GOT3 (cell line): Measurements from ENCODE around the gene PRPH.
"Not testable (repeated sequence)": the region's sequence is repeated elsewhere in the genome, so short reads cannot be mapped to it uniquely, and the experiment has no call there.

ENCODE experiments used
- DNase-seq: peaks from one replicate; lab custom pipeline; 2025; ENCODE audit warnings: mixed read lengths; lab: John Stamatoyannopoulos, UW

Gene PRPH

DNA sequence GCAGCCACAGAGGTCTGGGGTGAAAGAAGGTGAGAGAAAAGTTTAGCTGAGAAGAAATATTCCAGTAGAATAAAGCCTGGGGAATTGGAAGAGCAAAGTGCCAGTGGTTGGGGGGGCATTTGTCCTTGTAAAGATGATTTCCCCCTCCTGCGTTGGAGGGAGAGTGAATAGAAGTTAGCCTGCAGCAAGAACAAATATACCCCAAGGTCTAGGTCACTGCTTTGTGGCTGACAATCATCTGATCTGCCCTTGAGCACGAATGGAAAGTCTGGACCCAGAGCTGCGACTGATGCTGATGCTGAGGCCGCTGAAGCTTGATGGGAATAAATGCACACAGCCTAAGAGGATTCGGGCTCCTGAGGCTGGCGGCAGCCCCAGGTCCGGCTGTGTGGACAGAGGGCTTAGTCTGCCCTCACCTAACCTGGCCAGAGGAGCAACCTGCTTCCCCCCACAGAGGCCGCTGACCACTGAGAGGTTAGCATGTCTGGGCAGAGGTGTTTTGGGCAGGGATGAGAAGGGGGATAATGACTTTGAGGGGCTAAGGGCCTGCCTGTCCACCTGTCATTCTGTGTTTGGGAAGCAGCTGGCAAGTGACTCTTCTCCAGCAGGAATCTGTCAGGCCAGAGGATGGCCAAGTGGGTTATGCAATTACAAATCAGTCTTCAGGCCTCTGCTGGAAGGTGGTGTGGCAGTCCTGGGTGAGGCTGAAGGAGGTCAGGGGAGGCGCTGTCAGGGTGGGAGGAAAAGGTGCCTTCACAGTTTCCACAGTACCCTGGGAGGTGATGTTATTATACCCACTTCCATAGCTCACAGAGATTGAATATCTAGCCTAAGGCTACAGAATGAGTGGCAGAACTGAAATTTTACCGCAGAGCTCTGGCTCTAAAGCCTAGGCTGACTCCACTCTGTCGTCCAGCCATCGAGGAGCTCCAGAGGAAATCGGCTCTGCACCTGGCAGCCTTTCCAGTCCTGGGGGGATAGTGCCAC lies 18.4 kb upstream of the PRPH start:
- no peak for DNase-seq

DNA sequence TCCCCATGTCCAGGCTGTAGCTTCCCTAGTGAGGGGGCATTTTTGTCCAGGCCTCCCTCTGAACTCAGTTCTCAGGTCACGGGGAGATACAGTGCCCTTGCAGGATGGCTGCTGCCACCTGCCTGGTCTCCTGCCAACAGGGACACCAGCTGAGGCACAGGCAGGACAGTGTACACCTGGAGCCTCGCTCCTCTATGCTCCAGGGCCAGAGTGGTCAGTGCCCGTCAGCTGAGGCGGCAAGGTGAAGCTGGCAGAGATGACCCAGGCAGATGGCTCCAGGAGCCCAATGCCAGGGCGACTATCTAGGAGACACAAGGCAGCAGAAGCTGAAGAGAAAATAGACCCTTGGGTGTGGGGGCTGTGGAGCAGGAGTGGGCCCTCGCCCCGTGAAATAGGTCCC lies 17.5 kb upstream of the PRPH start:
- no peak for DNase-seq

DNA sequence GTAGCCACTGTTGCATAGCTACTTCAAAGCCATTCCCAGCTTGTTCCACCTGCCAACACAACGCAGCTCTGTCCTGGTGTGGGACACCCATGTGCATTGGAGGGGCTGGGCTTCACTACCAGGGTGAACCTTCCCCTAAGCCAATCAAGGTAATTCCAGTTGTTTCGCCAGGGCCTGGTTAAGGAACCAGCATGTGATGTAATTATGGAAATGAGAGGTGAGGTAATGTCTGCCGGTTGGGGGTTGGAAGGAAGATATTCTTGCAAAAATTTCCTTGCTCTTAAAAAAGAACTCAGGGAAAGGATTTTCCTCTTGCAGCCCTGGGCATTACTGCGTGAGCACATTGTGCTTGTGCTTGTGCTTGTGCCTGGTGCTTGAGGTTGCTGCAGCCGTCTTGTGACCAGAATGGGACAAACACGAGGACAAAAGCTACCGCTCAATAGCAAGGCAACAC lies 15.2 kb upstream of the PRPH start:
- no peak for DNase-seq

DNA sequence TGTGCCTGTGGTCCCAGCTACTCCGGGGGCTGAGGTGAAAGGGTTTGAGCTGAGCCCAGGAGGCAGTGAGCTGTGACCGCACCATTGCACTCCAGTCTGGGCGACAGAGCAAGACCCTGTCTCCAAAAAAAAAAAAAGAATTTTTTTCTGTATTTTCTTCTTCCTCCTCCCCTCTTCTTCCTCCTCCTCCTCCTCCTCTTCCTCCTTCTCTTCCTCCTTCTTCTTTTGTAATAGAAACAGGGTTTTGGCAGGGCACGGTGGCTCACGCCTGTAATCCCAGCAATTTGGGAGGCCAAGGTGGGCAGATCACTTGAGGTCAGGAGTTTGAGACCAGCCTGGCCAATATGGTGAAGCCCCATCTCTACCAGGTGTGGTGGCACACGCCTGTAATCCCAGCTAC lies 14.4 kb upstream of the PRPH start:
- not testable (repeated sequence) for DNase-seq

DNA sequence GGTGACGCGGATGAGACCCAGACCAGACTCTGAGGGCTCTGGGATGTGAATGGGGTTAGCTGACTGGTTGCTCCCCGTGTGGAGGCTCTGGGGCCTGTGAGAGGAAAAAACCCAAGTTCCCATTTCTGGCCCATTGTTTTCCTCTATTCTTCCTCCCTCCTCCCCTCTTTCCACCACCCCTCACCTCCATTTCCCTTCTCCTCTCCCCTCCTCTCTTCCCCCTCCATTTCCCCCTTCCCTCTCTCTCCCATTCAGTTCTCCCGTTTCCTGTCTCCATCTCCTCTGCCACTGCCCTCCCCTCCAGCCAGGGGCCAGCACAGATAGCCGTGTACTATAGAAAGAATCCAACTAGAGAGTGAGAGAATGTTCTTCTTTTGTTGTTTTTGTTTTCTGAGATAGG lies 12.6 kb upstream of the PRPH start:
- DNase-seq: no peak

DNA sequence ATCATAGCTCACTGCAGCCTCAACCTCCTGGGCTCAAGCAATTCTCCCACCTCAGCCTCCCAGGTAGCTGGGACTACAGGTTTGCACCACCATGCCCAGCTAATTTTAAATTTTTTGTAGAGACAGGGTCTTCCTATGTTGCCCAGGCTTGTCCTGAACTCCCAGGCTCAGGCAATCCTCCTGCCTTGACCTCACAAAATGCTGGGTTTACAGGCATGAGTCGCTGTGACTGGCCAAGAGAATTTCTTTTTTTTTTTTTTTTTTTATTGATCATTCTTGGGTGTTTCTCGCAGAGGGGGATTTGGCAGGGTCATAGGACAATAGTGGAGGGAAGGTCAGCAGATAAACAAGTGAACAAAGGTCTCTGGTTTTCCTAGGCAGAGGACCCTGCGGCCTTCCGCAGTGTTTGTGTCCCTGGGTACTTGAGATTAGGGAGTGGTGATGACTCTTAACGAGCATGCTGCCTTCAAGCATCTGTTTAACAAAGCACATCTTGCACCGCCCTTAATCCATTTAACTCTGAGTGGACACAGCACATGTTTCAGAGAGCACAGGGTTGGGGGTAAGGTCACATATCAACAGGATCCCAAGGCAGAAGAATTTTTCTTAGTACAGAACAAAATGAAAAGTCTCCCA lies 12.1 kb upstream of the PRPH start:
- not testable (repeated sequence) for DNase-seq

DNA sequence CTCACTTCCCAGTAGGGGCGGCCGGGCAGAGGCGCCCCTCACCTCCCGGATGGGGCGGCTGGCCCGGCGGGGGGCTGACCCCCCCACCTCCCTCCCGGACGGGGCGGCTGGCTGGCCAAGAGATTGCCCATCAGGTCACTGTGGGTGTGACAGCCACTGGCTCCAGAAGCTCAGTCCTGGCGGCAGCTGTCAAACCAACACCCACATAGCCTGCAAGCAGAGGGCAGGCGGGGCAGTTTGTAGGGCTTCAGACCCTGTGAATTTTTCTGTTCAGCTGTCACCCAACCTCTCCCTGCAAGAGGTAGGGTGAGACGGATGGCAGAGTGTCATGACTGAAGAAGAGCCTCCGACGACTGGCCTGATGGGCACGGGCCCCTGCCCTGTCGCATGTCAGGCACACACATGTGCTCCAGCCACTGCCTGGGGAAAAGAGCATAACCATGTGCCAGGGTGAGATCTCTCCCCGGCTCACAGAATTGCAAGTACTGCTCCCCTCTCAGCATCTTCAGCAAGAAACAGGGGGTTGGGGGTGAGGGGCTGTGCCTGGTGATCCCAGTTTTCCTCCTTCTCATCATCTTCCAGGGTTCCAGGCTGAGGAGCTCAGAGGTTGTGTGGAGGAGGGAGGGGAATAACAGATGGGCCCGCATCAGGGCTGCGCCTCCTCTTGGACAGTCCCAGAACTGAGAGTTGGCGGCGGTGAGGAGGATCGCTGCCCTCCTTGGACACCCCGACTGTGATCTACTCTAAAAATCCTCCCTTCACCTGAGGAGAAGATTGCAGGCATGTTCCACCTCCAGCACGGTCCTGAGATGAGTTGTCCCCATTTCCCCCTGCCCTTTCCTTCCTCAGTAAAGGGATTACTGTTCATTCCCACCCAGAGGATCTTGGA lies 11.2 kb upstream of the PRPH start:
- no peak for DNase-seq

DNA sequence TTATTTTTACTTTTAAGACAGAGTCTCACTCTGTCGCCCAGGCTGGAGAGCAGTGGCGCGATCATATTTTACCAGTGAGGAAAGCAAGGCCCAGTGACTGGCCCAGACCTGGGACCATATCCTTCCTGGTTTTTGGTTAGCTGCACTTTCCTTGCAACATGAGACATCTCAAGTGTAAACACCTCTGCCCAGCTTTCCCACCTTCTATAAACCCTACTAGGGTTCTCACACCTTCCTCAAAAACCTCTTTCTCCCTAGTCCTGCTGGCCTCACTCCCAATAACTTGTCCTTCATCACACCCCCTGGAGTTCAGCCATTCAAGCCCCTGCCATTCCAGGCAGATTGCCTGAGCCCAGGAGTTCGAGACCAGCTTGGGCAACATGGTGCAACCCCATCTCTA lies 10.3 kb upstream of the PRPH start:
- DNase-seq: no peak

DNA sequence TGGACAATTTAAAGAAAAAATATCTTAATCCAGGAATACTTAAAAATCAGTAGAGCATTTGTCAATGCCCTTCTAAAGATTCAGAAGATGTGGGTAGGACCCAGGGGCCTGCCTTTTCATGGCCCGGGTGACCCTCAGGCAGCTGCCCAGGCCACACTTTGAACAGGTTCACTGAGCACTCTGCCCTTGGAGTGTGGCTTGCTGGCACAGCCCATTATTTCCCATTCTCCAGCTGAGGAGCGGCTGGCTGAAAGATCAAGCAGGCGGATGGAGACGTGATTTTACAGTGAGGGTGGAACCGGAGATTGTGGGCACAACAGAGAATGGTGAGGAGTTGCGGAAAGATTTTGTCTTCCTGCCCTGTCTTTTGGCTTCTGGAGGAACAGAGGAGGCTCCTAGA lies 7.1 kb upstream of the PRPH start:
- DNase-seq: no peak

DNA sequence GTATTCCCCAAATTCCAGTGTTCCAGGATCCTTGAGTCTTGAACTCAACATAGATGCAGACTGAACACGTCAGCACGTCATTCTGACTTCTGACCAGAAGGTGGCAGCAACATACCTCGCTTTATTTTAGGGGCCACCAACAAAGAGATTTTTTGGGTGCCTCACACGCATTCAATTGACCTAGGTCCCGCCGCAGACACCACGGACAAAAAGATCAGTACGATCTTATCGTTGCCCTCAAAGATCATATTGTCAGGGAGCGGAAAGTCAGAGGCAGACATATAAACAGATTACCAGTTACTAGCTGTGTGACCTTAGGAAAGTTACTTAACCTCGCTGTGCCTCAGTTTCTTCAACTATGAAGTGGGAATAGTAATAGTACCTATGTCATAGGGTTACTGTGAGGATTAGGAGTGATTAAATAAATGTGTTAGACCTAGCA lies 6.5 kb upstream of the PRPH start:
- DNase-seq: peak; percentile 88

DNA sequence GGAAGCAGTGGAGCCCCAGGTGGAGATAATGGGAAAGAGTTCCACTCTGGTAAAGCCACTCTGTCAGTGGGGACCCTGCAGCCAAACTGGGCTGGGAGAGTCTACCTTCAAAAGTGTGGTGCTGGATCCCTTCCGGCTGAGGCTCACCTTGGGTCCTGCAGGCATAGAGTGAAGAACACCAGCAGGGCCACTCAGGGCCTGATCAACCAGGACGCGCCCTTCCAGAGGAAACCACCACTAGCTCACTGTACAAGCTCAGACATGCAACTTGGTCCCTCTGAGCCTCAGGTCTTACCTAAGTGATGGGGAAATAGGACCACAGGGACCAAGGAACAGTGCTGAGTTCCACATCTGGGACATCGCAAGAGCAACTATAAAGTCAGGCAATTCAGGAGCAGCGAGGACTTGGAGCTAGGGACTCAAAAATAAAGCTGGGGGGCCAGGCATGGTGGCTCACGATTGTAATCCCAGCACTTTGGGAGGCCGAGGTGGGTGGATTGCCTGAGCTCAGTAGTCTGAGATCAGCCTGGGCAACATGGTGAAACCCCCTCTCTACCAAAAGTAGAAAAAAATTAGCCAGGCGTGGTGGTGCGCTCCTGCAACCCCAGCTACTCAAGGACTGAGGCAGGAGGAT lies 5.9 kb upstream of the PRPH start:
- DNase-seq: no peak

DNA sequence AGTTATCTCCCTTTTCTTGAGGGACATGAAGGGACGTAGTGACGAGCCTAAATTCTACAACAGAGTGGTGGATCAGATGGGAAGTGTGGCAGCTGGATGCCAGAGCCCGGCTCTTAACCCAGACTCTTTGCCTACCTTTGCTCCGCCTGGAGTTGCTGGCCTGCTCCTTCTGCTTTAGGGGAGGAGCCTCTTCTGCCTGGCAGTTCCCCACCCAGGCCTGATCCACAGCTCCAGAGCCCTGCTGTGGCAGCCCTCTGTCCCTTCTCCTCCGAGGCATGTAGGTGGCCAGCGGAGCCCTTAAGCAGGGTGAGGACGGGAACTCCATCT lies 2.3 kb upstream of the PRPH start:
- no peak for DNase-seq

DNA sequence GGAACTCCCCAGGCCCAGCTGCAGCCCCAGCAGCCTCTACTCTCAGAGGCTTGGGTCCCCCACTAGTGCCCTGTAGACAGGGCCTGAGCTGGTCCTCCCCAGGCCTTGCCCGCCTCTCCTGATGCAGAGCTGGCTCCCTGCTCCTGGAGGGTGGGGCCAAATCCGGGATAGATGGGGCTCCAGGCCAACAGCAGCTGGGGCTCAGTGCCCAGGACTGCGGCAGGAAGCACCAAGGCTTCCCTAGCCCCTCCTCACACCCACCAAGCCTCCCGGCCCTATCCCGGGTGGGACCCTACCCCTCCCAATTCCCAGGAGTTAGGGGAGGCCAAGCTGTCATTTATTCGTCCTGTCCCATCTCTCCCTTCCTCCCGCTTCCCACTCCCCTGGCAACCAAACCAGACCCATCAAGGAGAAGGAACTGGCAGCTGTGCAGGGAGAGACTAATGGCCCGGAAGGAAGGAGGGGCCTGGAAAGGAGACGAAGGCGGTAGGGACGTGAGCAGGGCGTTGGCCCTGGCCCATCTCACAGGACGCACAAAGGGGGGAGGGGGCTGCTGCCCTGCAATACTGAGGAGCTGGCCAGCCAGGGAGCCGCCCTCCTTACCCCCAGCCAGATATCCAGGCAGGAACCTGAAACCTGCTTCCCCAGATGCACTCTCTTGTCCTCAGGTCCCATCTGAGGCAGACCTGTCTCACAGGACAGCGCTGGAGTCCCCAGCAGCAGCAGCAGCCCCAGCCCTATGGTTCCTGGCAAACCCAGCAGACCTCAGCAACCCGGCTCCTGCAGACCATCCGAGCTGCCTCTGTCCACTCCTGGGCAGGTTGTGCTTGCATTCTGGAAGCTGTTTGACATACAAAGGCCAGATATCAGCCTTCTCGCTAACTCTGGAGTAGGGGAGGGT lies 1.6 kb upstream of the PRPH start:
- DNase-seq: no peak

DNA sequence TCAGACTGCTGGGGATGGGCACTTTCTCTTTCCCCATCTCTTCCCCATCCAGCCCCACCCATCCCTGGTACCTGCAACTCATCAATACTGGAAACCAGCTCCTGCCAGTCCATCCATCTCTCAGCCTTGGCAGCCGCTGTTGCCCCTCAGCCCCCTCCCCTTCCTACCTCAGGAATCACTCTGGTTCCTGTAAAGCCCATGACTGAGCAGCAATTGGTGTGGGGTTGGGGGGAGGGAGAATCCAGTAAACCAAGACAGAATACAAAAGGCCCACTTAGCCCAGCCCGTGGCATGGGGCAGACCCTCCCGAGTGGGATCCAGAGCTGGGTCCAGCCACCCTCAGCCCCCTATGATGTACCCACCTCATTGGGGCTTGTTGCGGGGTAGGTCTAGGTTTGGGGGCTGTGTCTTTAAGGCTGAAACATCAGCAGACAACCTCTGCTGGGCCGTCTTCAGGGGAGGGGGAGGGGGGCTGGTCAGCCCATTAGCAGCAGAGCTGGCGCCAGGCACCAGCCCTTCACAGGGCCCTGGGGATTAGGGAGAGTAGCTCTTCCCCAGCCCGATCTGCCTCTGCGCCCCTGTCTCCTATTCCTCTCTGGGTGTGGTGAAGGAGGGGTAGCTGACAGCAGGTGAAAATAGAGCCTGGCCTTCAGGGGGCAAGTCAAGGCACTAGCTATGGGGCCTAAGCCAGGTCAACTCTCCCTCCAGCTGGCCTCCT lies 702 bp upstream of the PRPH start:
- DNase-seq: no peak

DNA sequence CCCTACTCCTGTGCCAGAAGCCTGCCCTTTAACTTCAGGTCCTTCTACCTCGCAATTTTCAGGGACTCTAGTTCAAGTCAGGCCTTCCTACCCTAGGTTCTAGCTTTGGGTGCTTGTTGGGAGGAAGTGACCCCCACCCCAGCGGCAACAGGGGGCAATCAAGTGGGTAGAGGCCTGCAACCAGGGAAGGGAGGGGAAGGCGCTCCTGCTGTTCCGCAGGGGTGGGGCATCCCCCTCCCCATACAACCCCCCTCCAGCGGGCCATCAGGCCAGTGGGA lies 204 bp upstream of the PRPH start:
- no peak for DNase-seq

DNA sequence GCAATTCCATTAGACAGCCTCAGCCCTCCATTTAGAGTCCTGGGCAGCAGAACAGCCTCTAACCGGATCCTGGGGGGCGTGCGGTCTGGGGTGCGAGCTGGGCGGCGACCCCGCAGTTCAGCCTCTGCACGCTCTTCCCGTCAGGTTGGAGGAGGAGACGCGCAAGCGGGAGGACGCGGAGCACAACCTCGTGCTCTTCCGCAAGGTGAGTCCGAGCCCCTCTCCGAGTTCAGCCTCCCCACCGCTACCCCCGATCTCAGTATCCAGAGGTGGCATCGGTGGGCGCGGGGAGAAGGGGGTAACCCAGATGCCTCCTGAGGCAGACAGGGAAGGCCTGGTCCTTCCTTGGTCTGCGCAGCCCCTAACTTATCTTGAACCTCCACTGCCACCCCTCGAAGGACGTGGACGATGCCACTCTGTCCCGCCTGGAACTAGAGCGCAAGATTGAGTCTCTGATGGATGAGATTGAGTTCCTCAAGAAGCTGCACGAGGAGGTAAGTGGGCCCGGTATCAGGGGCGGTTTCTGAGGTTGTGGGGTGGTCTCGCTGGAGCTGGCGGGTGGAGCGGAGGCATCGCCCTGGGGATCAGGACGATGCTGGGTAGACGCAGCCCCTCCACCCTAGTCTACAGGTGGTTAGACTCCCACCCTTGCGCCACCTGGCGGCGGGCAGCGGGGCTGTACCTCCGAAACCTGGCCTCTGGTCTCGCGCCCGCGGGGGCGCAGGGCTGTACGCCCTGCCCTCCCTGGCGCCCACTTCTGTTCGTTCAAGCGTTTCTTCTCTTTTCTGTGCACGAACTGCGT lies 1.3 kb downstream of the PRPH start:
- no peak for DNase-seq

DNA sequence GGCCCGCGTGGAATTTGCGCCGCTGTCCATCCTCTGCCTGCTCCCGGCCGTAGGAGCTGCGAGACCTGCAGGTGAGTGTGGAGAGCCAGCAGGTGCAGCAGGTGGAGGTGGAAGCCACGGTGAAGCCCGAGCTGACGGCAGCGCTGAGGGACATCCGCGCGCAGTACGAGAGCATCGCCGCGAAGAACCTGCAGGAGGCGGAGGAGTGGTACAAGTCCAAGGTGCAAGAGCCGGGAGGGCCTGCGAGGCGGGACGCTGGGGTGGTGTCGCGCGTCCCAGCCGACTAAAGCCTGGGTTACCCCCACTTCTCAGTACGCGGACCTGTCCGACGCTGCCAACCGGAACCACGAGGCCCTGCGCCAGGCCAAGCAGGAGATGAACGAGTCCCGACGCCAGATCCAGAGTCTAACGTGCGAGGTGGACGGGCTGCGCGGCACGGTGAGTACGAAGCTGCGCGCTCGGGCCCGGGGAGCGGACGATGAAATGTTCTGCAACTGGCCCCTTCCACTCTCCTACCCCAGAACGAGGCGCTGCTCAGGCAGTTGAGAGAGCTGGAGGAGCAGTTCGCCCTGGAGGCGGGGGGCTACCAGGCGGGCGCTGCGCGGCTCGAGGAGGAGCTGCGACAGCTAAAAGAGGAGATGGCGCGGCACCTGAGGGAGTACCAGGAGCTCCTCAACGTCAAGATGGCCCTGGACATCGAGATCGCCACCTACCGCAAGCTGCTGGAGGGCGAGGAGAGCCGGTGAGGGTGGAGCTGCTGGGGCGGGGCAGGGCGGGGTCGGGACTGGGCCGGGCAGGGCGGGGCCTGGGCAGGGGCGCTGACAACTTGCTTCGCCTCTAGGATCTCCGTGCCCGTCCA lies 2.1 kb downstream of the PRPH start:
- no peak for DNase-seq

DNA sequence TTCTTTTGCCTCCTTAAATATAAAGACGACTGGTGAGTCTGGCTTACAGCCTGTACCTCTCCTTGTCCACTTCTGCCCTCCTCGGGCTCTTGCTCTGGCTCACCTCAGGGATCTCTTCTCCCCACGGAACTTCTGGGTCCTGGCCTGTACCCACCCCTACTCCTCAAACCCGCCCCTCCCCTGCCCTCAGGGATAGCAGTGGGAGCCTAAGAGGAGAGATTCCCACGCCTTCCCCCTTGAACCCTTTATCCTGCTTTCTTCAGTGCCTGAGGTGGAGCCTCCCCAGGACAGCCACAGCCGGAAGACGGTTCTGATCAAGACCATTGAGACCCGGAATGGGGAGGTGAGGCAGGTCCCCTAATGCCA lies 2.7 kb downstream of the PRPH start:
- no peak for DNase-seq

DNA sequence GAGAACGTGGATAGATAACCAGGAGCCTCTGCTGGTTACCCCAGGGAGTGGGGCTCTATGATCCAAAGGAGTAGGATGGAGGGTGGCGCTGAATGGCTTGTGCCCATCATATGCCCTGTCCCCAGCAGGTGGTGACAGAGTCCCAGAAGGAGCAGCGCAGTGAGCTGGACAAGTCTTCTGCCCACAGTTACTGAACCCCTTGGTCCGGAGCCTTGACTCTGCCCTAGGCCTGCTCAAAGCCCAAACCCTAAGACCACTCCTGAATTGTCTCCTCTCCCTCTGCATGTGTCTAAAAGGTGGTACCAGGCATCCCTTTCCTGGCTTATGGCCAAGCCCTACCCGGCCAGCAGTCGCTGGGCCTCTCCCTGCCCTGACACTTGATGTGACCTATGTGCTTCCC lies 3.2 kb downstream of the PRPH start:
- no peak for DNase-seq
